Fibroblast of lung (primary cell): ENCODE measurements around the gene CASP7.

Source experiments
- EZH2 ChIP-seq: IDR thresholded peaks from 2 replicates; pipeline ENCODE4 v1.5.1; 2012; ENCODE audit warnings: low read length, control low read depth, mild to moderate bottlenecking; ENCODE audit errors: missing control alignments
- TF ChIP-seq, protein P1 (sequence below), 2 donors: IDR thresholded peaks in 1 of 2; conservative IDR thresholded peaks in 1 of 2; 1 replicate in 1 of 2; 2 replicates in 1 of 2; pipeline ENCODE4 v1.5.1; 2011 to 2012; ENCODE audit warnings: low read length in 2 of 2, control low read depth in 1 of 2, inconsistent platforms in 1 of 2, low read depth in 1 of 2, mild to moderate bottlenecking in 1 of 2

DNA sequence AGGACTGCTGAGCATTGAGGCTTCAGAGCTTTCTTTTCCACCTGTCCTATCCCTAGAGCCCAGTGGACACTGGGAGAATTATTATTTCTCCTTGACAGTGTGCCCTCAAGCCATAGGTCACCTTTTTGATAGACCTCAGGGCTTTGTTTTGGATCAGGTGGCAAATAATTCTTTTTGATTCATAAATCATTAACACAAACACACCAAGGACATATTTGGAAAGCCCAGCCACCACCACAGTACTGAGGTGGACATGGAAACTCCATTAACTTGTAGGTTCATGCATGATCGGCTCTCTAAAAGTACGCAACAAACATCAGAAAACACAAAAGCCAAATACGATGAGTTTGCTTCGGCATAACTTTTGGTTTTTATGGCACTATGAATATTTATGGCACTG, 53.9 kb downstream of the CASP7 start:
- no peak for TF ChIP-seq EZH2
- TF ChIP-seq, protein P1, sequence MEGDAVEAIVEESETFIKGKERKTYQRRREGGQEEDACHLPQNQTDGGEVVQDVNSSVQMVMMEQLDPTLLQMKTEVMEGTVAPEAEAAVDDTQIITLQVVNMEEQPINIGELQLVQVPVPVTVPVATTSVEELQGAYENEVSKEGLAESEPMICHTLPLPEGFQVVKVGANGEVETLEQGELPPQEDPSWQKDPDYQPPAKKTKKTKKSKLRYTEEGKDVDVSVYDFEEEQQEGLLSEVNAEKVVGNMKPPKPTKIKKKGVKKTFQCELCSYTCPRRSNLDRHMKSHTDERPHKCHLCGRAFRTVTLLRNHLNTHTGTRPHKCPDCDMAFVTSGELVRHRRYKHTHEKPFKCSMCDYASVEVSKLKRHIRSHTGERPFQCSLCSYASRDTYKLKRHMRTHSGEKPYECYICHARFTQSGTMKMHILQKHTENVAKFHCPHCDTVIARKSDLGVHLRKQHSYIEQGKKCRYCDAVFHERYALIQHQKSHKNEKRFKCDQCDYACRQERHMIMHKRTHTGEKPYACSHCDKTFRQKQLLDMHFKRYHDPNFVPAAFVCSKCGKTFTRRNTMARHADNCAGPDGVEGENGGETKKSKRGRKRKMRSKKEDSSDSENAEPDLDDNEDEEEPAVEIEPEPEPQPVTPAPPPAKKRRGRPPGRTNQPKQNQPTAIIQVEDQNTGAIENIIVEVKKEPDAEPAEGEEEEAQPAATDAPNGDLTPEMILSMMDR (conservative IDR thresholded peaks at IDR 0.05 in 1 of 2, IDR thresholded peaks at IDR 0.05 in 1 of 2; ENCODE audit: low read depth in 1 of 2, low read length in 2 of 2), result no peak
